ENCODE measurements around the gene FN1. TPM values are rescaled to one million over a fixed set of nuclear protein-coding genes. Genes with fewer than 3 reads are reported as not detected.
A peak's percentile ranks its signal among the peaks of the same experiment; 100 is the strongest.

The FN1 gene
- polyA plus RNA-seq, 2 of the 4 experiments (the other 2 are of a cell fraction), result 203 to 500 TPM

- TF ChIP-seq NR3C1 (IDR thresholded peaks at IDR 0.05), result no peak
- no peak for TF ChIP-seq USF2 (IDR thresholded peaks at IDR 0.05)
- TF ChIP-seq ZSCAN20 (CRISPR knock-in tag; IDR thresholded peaks at IDR 0.05), result no peak
Observed at GRCh38 chr2:215439404-215439803, 3.5 kb upstream of the FN1 start (continued).

DNA sequence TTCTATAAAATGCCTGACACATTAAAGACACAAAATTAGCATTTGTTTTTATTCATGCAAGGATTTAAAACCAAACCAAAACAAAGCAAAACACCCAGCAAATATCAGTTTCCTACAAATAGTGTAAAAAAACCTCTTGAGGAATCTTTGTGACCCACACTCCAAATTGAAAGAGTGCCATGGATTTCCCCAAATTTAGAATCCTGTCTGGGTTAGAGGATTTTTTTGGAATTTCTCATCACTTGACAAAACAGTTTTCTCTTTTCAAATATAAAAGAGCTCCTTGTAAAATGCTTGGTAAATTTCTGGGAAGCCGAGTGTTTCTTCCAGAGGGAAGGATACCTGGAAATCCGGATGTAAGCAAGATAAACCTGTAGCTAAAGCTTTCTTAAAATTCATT lies 1.7 kb upstream of the FN1 start:
- Histone ChIP-seq H3K27ac (peak overlapping the region; percentile 82 to 92; a peak in 4 of 6 replicates), H3K4me1 (peaks cover 48% of the 10 kb centered on the region), H3K9me3 (no peaks in the 10 kb centered on the region), H3K4me2 (peak overlapping the region; percentile 85; the same call in 2 of the 3 replicates), H3K4me3 (no peak overlapping the region)
- CTCF ChIA-PET, result interaction anchor here (2.3 kb wide), 1 partner anchor 482 kb away, joined by 7 read pairs; no protein-coding TSS in a partner anchor
- POLR2A ChIA-PET, result interaction anchor here (0.7 kb wide), 2 partner anchors 101 to 147 kb away, joined by 4 to 6 read pairs; no protein-coding TSS in a partner anchor
- no peak for ATAC-seq
- DNase-seq (ENCODE audit: low read depth in 1 of 2, low spot score in 1 of 2), result no peak
- no peak for TF ChIP-seq BHLHE40 (IDR thresholded peaks at IDR 0.05; ENCODE audit: low read depth, low read length)
- TF ChIP-seq JUN (IDR thresholded peaks at IDR 0.05), result no peak
- no peak for TF ChIP-seq ZFP36 (IDR thresholded peaks at IDR 0.05; ENCODE audit: borderline replicate concordance, partially characterized antibody)
- no peak for TF ChIP-seq EP300 (IDR thresholded peaks at IDR 0.05)
- no peak for TF ChIP-seq CTCF (IDR thresholded peaks at IDR 0.05)
- no peak for TF ChIP-seq HOXA7 (CRISPR knock-in tag; IDR thresholded peaks at IDR 0.05)
- TF ChIP-seq CBX8 (IDR thresholded peaks at IDR 0.05), result no peak
- TF ChIP-seq NPAS2 (CRISPR knock-in tag; IDR thresholded peaks at IDR 0.05; ENCODE audit: borderline replicate concordance), result no peak
- no peak for TF ChIP-seq NR3C1 (IDR thresholded peaks at IDR 0.05)
- TF ChIP-seq PHF8 (IDR thresholded peaks at IDR 0.05; ENCODE audit: borderline replicate concordance, low read depth), result no peak
- 77% methylated on average over 2 of the region's 2 CpGs for WGBS (ENCODE audit: missing lambda C conversion rate)
- FAIRE-seq, result no peak

DNA sequence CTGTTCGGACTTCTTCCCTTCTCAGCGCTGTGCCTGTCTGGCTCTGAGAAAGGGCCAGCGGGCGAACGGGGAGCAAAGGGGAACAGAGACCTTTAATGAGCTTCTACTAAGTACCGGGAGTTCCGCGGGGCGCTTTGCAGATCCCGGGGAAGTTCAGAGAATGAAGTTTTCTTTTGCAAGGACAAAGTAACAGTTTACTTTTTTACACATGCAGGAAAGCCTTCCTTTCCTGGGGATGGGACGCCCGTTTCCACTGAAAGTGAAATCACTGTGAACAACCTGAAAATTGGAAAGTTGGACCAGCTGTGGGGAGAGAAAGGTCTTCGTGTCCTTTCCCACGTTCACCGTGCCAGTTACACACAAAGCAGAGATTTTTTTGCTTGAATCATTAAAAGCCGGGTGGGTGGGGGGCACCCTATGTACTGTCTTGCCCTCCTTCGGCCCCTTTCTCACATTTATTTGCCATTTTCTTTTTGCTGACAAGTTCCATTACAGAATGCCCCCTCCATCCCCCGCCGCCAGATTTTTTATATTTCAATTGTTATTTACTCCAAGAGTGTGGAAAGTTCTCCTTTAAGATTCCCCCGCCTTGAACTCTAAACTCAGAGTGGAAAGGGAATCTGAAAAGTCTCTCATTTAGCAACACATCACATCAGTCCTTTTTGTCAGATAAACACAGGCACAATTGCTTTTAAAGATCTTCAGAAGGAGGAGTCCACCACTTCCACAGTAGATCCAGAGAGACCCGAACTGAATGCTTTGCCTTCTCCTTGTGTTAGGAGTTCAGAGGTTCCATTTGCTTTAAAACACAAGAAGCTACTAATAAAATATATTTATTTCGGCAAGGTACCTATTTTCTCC lies 1.1 kb upstream of the FN1 start:
- Histone ChIP-seq H3K4me3 (peak overlapping the region; percentile 69), H3K9me3 (no peaks in the 10 kb centered on the region), H3K4me2 (peak overlapping the region; percentile 85), H3K27ac (peak overlapping the region; percentile 82 to 92), H3K4me1 (peaks cover 55% of the 10 kb centered on the region)
- FAIRE-seq, result no peak
- POLR2A ChIA-PET, result interaction anchor here (1.1 kb wide), 1 partner anchor 392 kb away, joined by 4 read pairs; no protein-coding TSS in a partner anchor
- peak; percentile 49 to 58; a peak in 4 of 6 replicates for ATAC-seq
- CTCF ChIA-PET, result interaction anchor here (2.3 kb wide), 1 partner anchor 483 kb away, joined by 7 read pairs; no protein-coding TSS in a partner anchor
- TF ChIP-seq CTCF (IDR thresholded peaks at IDR 0.05) (no peak), ESRRA (IDR thresholded peaks at IDR 0.05; ENCODE audit: borderline replicate concordance, low read length) (no peak), GATA3 (IDR thresholded peaks at IDR 0.05; ENCODE audit: borderline replicate concordance) (no peak), POLR2AphosphoS2 (conservative IDR thresholded peaks at IDR 0.05; ENCODE audit: low read length) (no peak), EHF (CRISPR knock-in tag; IDR thresholded peaks at IDR 0.05) (no peak), RCOR1 (IDR thresholded peaks at IDR 0.05; ENCODE audit: low read depth, low read length) (no peak), NPAS2 (CRISPR knock-in tag; IDR thresholded peaks at IDR 0.05; ENCODE audit: borderline replicate concordance) (no peak), SMC3 (IDR thresholded peaks at IDR 0.05) (no peak), JUN (IDR thresholded peaks at IDR 0.05) (no peak; a peak in 1 of 5 replicates)
- TF ChIP-seq, protein P1, sequence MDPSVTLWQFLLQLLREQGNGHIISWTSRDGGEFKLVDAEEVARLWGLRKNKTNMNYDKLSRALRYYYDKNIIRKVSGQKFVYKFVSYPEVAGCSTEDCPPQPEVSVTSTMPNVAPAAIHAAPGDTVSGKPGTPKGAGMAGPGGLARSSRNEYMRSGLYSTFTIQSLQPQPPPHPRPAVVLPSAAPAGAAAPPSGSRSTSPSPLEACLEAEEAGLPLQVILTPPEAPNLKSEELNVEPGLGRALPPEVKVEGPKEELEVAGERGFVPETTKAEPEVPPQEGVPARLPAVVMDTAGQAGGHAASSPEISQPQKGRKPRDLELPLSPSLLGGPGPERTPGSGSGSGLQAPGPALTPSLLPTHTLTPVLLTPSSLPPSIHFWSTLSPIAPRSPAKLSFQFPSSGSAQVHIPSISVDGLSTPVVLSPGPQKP (IDR thresholded peaks at IDR 0.05; ENCODE audit: low read depth, low read length), result no peak
- TF ChIP-seq, protein P2, sequence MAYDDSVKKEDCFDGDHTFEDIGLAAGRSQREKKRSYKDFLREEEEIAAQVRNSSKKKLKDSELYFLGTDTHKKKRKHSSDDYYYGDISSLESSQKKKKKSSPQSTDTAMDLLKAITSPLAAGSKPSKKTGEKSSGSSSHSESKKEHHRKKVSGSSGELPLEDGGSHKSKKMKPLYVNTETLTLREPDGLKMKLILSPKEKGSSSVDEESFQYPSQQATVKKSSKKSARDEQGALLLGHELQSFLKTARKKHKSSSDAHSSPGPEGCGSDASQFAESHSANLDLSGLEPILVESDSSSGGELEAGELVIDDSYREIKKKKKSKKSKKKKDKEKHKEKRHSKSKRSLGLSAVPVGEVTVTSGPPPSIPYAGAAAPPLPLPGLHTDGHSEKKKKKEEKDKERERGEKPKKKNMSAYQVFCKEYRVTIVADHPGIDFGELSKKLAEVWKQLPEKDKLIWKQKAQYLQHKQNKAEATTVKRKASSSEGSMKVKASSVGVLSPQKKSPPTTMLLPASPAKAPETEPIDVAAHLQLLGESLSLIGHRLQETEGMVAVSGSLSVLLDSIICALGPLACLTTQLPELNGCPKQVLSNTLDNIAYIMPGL (CRISPR knock-in tag; IDR thresholded peaks at IDR 0.05; ENCODE audit: borderline replicate concordance), result no peak
- no peak for DNase-seq (ENCODE audit: low read depth in 1 of 2, low spot score in 1 of 2)
- 15% methylated on average over 22 of the region's 22 CpGs for WGBS (ENCODE audit: missing lambda C conversion rate)

Data from A549 (cell line).